Spleen (tissue), 11 donors: ENCODE results near the gene FKBP2. TPM values are rescaled to one million over a fixed set of nuclear protein-coding genes. Genes with fewer than 3 reads are reported as not detected.

Experiments used
- DNase-seq: peaks from one replicate; pipeline ENCODE4 v3.0.0-alpha.2; 2020
- H3K27ac ChIP-seq, 8 donors: fragments of 200-600 bp; sonication (generic) in 7 of 8; 1 replicate in 4 of 8; 2 replicates in 4 of 8; pipeline versions ENCODE4 v1.5.0 to v1.8.0; 2016 to 2021; ENCODE audit warnings: inconsistent platforms in 4 of 8, mild to moderate bottlenecking in 4 of 8, moderate library complexity in 1 of 8
- H3K27me3 ChIP-seq, 7 donors: fragments of 200-600 bp; sonication (generic) in 6 of 7; replicated peaks in 1 of 7; 1 replicate in 4 of 7; 2 replicates in 3 of 7; pipeline versions ENCODE4 v1.5.0 to v1.8.0; 2016 to 2021; ENCODE audit warnings: inconsistent platforms in 3 of 7, mild to moderate bottlenecking in 1 of 7
- H3K36me3 ChIP-seq, 6 donors: fragments of 200-600 bp; sonication (generic) in 5 of 6; 1 replicate in 4 of 6; 2 replicates in 2 of 6; pipeline versions ENCODE4 v1.5.0 to v1.8.0; 2016 to 2021; ENCODE audit warnings: inconsistent platforms in 2 of 6
- H3K4me1 ChIP-seq, 6 donors: fragments of 200-600 bp; sonication (generic) in 5 of 6; 1 replicate in 3 of 6; 2 replicates in 3 of 6; pipeline versions ENCODE4 v1.5.0 to v1.8.0; 2016 to 2021; ENCODE audit warnings: inconsistent platforms in 3 of 6
- H3K4me3 ChIP-seq, 8 donors: fragments of 200-600 bp; sonication (generic) in 7 of 8; 1 replicate in 4 of 8; 2 replicates in 4 of 8; pipeline versions ENCODE4 v1.5.0 to v1.8.0; 2016 to 2021; ENCODE audit warnings: inconsistent platforms in 4 of 8, mild to moderate bottlenecking in 4 of 8, moderate library complexity in 2 of 8
- H3K9me3 ChIP-seq, 8 donors: fragments of 200-600 bp; sonication (generic) in 7 of 8; 1 replicate in 4 of 8; 2 replicates in 4 of 8; pipeline versions ENCODE4 v1.5.0 to v1.8.0; 2016 to 2021; ENCODE audit warnings: inconsistent platforms in 4 of 8
- CTCF ChIP-seq, 11 experiments: fragments of 200-600 bp in 7 of 11; fragments of 450-650 bp in 4 of 11; sonication (generic) in 4 of 11; IDR thresholded peaks in 8 of 11; conservative IDR thresholded peaks in 3 of 11; 1 replicate in 7 of 11; 2 replicates in 4 of 11; pipeline versions ENCODE4 v1.4.0 to v1.8.0; 2016 to 2021; ENCODE audit warnings: antibody characterized with exemption in 11 of 11, inconsistent platforms in 4 of 11, mild to moderate bottlenecking in 1 of 11
- POLR2A ChIP-seq, 3 donors: fragments of 450-650 bp; IDR thresholded peaks; one replicate each; pipeline ENCODE4 v1.5.1; 2017; ENCODE audit warnings: antibody characterized with exemption in 3 of 3, mild to moderate bottlenecking in 1 of 3
- POLR2AphosphoS5 ChIP-seq, 3 donors: sonication (generic); formaldehyde crosslinking; IDR thresholded peaks; one replicate each; pipeline ENCODE4 v1.5.1; 2017; ENCODE audit warnings: antibody characterized with exemption in 3 of 3
- whole genome bisulfite sequencing, 5 donors: extraction: QIAGEN DNeasy Blood & Tissue Kit in 3 of 5; methylation state at CpG; one replicate each; pipeline versions ENCODE4 v1.1.5 to v1.1.7; 2013 to 2018; 5-methylcytosine and 5-hydroxymethylcytosine counted together
- intact Hi-C: fragments of 100-400 bp; cut with DNase I; formaldehyde crosslinking; loops from one replicate; pipeline ENCODE4 v1.15.0; 2023; ENCODE audit warnings: low total_unique reads
- polyA plus RNA-seq, 3 donors: library from polyadenylated mRNA; stranded (reverse); fragments of 200-250 nt; gene quantifications; one replicate each; pipeline ENCODE4 v1.2.1, GENCODE V29; 2013
- total RNA-seq, 7 donors: library from RNA; depleted of rRNA in 3 of 7; stranded (reverse); fragments of >200 nt in 3 of 7; fragmentation: NEBNext Ultra II Directional in 4 of 7; extraction: Animal tissue kit (Norgen Biotek cat#: 25700) in 4 of 7; gene quantifications; one replicate each; pipeline versions ENCODE4 v1.1.0 to v1.2.1, GENCODE V29; 2016 to 2021
- donor health status: healthy with polysubstance abuse.
- donor health status: DM: no; HTN: no; CAD: no; lungs with moderate emphysema.
- donor health status: DM: no; HTN: no; CAD: no.
- donor health status: Bipolar disorder and iron deficiency.
- donor health status: healthy.
- donor health status: DM: no; HTN: no; CAD: no.
- donor health status: DM: yes; HTN: yes; CAD: no.

The FKBP2 gene
- total and polyA plus RNA-seq, 10 donors, result 26.9 to 104 (median 44.7) TPM

- Histone ChIP-seq H3K9me3 (no peaks in the 10 kb centered on the region), H3K4me3 (peak within 1 kb of the TSS; percentile 69 to 96 (median 86)), H3K27me3 (no peaks in the 10 kb centered on the region), H3K27ac (peak within 1 kb of the TSS; percentile 90 to 100 (median 96)), H3K36me3 (peaks cover 0 to 43% (median 0%) of the 10 kb centered on the region in 6 donors), H3K4me1 (peaks cover 15 to 51% (median 34%) of the 10 kb centered on the region in 6 donors)
- TF ChIP-seq CTCF (IDR thresholded peaks at IDR 0.05 in 8 of 11, conservative IDR thresholded peaks at IDR 0.05 in 3 of 11) (peak in 1 of 11 experiments; percentile 16), POLR2A (IDR thresholded peaks at IDR 0.05) (no peak), POLR2AphosphoS5 (IDR thresholded peaks at IDR 0.05) (peak; percentile 73 to 83 (median 78))
- 3 to 18% (median 5%) methylated on average over 8 to 44 of the region's 44 CpGs for WGBS, 5 donors
- DNase-seq, result peak; percentile 98
- intact Hi-C loops, result no loop called here
Observed at GRCh38 chr11:64284048-64284961, 43.4 kb downstream of the FKBP2 start, which contains the start of gene BAD. Gene BAD, minus strand, starts transcription at chr11:64284665. Its CDS starts 297 bp downstream, at chr11:64284368.

GRCh38 chr11:64284962-64285884, 44.3 kb downstream of the FKBP2 start, which contains the start of gene GPR137:
Gene GPR137, plus strand, starts transcription at chr11:64285848. Its CDS starts 677 bp downstream, at chr11:64286525.
- Histone ChIP-seq H3K9me3 (no peaks in the 10 kb centered on the region), H3K27ac (peak within 1 kb of the TSS; percentile 90 to 100 (median 96)), H3K36me3 (peaks cover 0 to 48% (median 0%) of the 10 kb centered on the region in 6 donors), H3K4me3 (peak within 1 kb of the TSS; percentile 69 to 96 (median 86)), H3K4me1 (peaks cover 15 to 51% (median 34%) of the 10 kb centered on the region in 6 donors), H3K27me3 (peaks cover 0 to 5% (median 0%) of the 10 kb centered on the region in 7 donors)
- TF ChIP-seq POLR2A (IDR thresholded peaks at IDR 0.05) (peak in 1 of 3 donors; percentile 47), POLR2AphosphoS5 (IDR thresholded peaks at IDR 0.05) (peak; percentile 43 to 75 (median 71)), CTCF (IDR thresholded peaks at IDR 0.05 in 8 of 11, conservative IDR thresholded peaks at IDR 0.05 in 3 of 11) (peak in 1 of 11 experiments; percentile 29)
- intact Hi-C loops, result no loop called here
- WGBS, 5 donors, result 0 to 1% (median 0%) methylated on average over 47 to 102 of the region's 102 CpGs
- DNase-seq, result peak; percentile 98

- peak; percentile 80 for DNase-seq
- H3K9me3 ChIP-seq, result no peaks in the 10 kb centered on the region
- WGBS, 5 donors, result 27 to 54% (median 33%) methylated on average over 21 to 40 of the region's 40 CpGs
- intact Hi-C loops, result no loop called here
- H3K4me3 ChIP-seq, result peak overlapping the region; percentile 69 to 96 (median 86)
- peaks cover 0 to 14% (median 7%) of the 10 kb centered on the region in 7 donors for H3K27me3 ChIP-seq
- H3K27ac ChIP-seq, result peak overlapping the region; percentile 90 to 100 (median 96)
- peaks cover 15 to 58% (median 35%) of the 10 kb centered on the region in 6 donors for H3K4me1 ChIP-seq
- TF ChIP-seq CTCF (IDR thresholded peaks at IDR 0.05 in 8 of 11, conservative IDR thresholded peaks at IDR 0.05 in 3 of 11), result no peak
- no peak for TF ChIP-seq POLR2A (IDR thresholded peaks at IDR 0.05)
- peak in 1 of 3 donors; percentile 7 for TF ChIP-seq POLR2AphosphoS5 (IDR thresholded peaks at IDR 0.05)
- H3K36me3 ChIP-seq, result peaks cover 0 to 41% (median 0%) of the 10 kb centered on the region in 6 donors
Observed at GRCh38 chr11:64285885-64286800, 45.2 kb downstream of the FKBP2 start.
